ENCODE results near the gene CD247. TPM values are rescaled to one million over a fixed set of nuclear protein-coding genes. Genes with fewer than 3 reads are reported as not detected.

CD247 gene
- total and polyA plus RNA-seq, 9 of the 15 experiments (the other 6 are each of a cell fraction or from before 2014, with no cell fraction given): 0.08 to 0.42 (median 0.28) TPM; not detected in 5

GRCh38 chr1:167500283-167500860, 18.0 kb downstream of the CD247 start:
- BruUV-seq (replicated peaks): no TSS peak
- H3K4me2 ChIP-seq (ENCODE audit: insufficient read depth, low read length): no peak overlapping the region

More at GRCh38 chr1:167500283-167500860, 18.0 kb downstream of the CD247 start:
- H3K79me2 ChIP-seq (ENCODE audit: control insufficient read depth, insufficient read depth, low read length): no peaks in the 10 kb centered on the region
- H3K4me3 ChIP-seq: no peak overlapping the region
- no peak overlapping the region for H3K9ac ChIP-seq (ENCODE audit: insufficient read depth in 1 of 2, low read depth in 2 of 2, low read length in 2 of 2)
- intact Hi-C loops (cut with micrococcal nuclease): no loop called here
- peaks cover 82 to 83% of the 10 kb centered on the region in 2 experiments for H3K27me3 ChIP-seq (ENCODE audit: control insufficient read depth in 2 of 2, insufficient read depth in 2 of 2, low read length in 2 of 2)
- TF ChIP-seq TBL1XR1 (IDR thresholded peaks at IDR 0.05; ENCODE audit: low read length in 2 of 2) (no peak), TSC22D4 (tag; IDR thresholded peaks at IDR 0.05) (no peak), ETS2 (tag; IDR thresholded peaks at IDR 0.05; ENCODE audit: borderline replicate concordance, poor library complexity, severe bottlenecking) (no peak), ZNF551 (CRISPR knock-in tag; IDR thresholded peaks at IDR 0.05) (no peak), RFX7 (CRISPR knock-in tag; IDR thresholded peaks at IDR 0.05) (no peak), TRIM24 (IDR thresholded peaks at IDR 0.05) (no peak), DEAF1 (CRISPR knock-in tag; IDR thresholded peaks at IDR 0.05) (no peak), SMARCA5 (IDR thresholded peaks at IDR 0.05) (no peak), PRPF4 (IDR thresholded peaks at IDR 0.05; ENCODE audit: insufficient read depth, low read depth, low read length, poor library complexity, severe bottlenecking) (no peak), ZNF778 (CRISPR knock-in tag; IDR thresholded peaks at IDR 0.05) (no peak), KLF13 (tag; IDR thresholded peaks at IDR 0.05; ENCODE audit: borderline replicate concordance, low read depth) (no peak), DMBX1 (CRISPR knock-in tag; IDR thresholded peaks at IDR 0.05; ENCODE audit: borderline replicate concordance) (no peak), ZNF431 (CRISPR knock-in tag; IDR thresholded peaks at IDR 0.05) (no peak)
- in situ Hi-C loops (cut with MboI): no loop called here
- H3K27ac ChIP-seq (ENCODE audit: extremely low read depth, low read depth, low read length): no peak overlapping the region
- FAIRE-seq (no peak), ATAC-seq (no peak), DNase-seq (ENCODE audit: extremely low read depth in 1 of 4, low spot score in 3 of 4) (no peak)
- H4K20me1 ChIP-seq (replicated peaks; ENCODE audit: control insufficient read depth, insufficient read depth, low read length): 0 out of 2 replicates have a peak, but pooled peaks cover 3% of the 10 kb centered on the region
- no peak overlapping the region for H2AFZ ChIP-seq (ENCODE audit: low read depth, low read length)
- H3K36me3 ChIP-seq (ENCODE audit: control insufficient read depth, insufficient read depth, low read length): no peaks in the 10 kb centered on the region
- H3K9me1 ChIP-seq (ENCODE audit: control insufficient read depth, insufficient read depth, low read length): peaks cover 3% of the 10 kb centered on the region
- H3K4me1 ChIP-seq (replicated peaks in 1 of 2; ENCODE audit: control insufficient read depth in 2 of 2, insufficient read depth in 2 of 2, low read length in 2 of 2): peaks cover 0 to 6% of the 10 kb centered on the region in 2 experiments; a peak in 1 of 5 replicates
- WGBS (ENCODE audit: insufficient coverage, low coverage, missing lambda C conversion rate): 4% methylated on average over 4 of the region's 4 CpGs
- ChIA-PET POLR2A (interaction anchor here (0.6 to 1.4 kb wide), 5 partner anchors 11 to 57 kb away, joined by 3 to 5 read pairs (median 3); partner anchors contain the start of gene CREG1), CTCF (ENCODE audit: low intra/inter-chr PET ratio) (no interaction called here)
- no peaks in the 10 kb centered on the region for H3K9me3 ChIP-seq (replicated peaks; ENCODE audit: control insufficient read depth, insufficient read depth, low read depth, low read length)
